Adrenal gland (tissue), 12 donors: ENCODE data around the gene GJC1. TPM values are rescaled to one million over a fixed set of nuclear protein-coding genes. Genes with fewer than 3 reads are reported as not detected.
A peak's percentile ranks its signal among the peaks of the same experiment; 100 is the strongest.

Source experiments
- DNase-seq, 7 donors: peaks; one replicate each; pipeline ENCODE4 v3.0.0-alpha.2; 2019 to 2020
- H3K27ac ChIP-seq, 5 donors: fragments of 200-600 bp; sonication (generic) in 4 of 5; 1 replicate in 3 of 5; 2 replicates in 2 of 5; pipeline versions ENCODE4 v1.5.1 to v1.8.0; 2016 to 2020; ENCODE audit warnings: mild to moderate bottlenecking in 1 of 5
- H3K27me3 ChIP-seq: fragments of 200-600 bp; 2 replicates; pipeline ENCODE4 v1.8.0; 2021
- H3K36me3 ChIP-seq, 2 donors: fragments of 200-600 bp; replicated peaks in 1 of 2; 1 replicate in 1 of 2; 2 replicates in 1 of 2; pipeline versions ENCODE4 v1.5.1 to v1.8.0; 2018 to 2022
- H3K4me1 ChIP-seq, 2 donors: fragments of 200-600 bp; replicated peaks in 1 of 2; 1 replicate in 1 of 2; 2 replicates in 1 of 2; pipeline versions ENCODE4 v1.5.1 to v1.8.0; 2018 to 2021
- H3K4me3 ChIP-seq, 4 donors: fragments of 200-600 bp; sonication (generic) in 3 of 4; one replicate each; pipeline ENCODE4 v1.5.1; 2016 to 2018
- H3K9me3 ChIP-seq, 3 donors: fragments of 200-600 bp; sonication (generic) in 1 of 3; replicated peaks in 1 of 3; 1 replicate in 2 of 3; 2 replicates in 1 of 3; pipeline versions ENCODE4 v1.5.1 to v1.8.0; 2016 to 2021
- CTCF ChIP-seq, 6 experiments: fragments of 450-650 bp in 4 of 6; fragments of 200-600 bp in 2 of 6; sonication (generic) in 1 of 6; IDR thresholded peaks; 1 replicate in 5 of 6; 2 replicates in 1 of 6; pipeline versions ENCODE4 v1.5.1 to v1.8.0; 2016 to 2021; ENCODE audit warnings: antibody characterized with exemption in 6 of 6, mild to moderate bottlenecking in 2 of 6, moderate library complexity in 1 of 6
- POLR2A ChIP-seq, 2 donors: fragments of 450-650 bp; IDR thresholded peaks; one replicate each; pipeline ENCODE4 v1.6.1; 2017; ENCODE audit warnings: antibody characterized with exemption in 2 of 2, mild to moderate bottlenecking in 2 of 2, moderate library complexity in 1 of 2
- WGBS, 4 donors: extraction: QIAGEN DNeasy Blood & Tissue Kit in 2 of 4; methylation state at CpG; one replicate each; pipeline versions ENCODE4 v1.1.5 to v1.1.7; 2013 to 2017; 5-methylcytosine and 5-hydroxymethylcytosine counted together
- intact Hi-C, 2 donors: fragments of 100-400 bp; cut with DNase I; formaldehyde crosslinking; loops; one replicate each; pipeline versions ENCODE4 v1.14.1 to v1.15.0; 2022 to 2023
- polyA plus RNA-seq, 3 donors: library from polyadenylated mRNA; stranded (reverse); fragments of 200-250 nt in 2 of 3; fragments of 350-450 nt in 1 of 3; fragmentation: Illumina TruSeq in 1 of 3; extraction: RNeasy Lipid Tissue Mini Kit (QIAGEN cat#74804) in 1 of 3; gene quantifications; one replicate each; pipeline ENCODE4 v1.2.3, GENCODE V29; 2013 to 2014
- total RNA-seq, 9 donors: library from RNA; depleted of rRNA in 4 of 9; stranded (reverse); fragments of >200 nt in 4 of 9; fragments of 120-200 nt in 1 of 9; fragmentation: NEBNext Ultra II Directional in 1 of 9; extraction: Animal tissue kit (Norgen Biotek cat#: 25700) in 1 of 9; gene quantifications; one replicate each; pipeline versions ENCODE4 v1.1.0 to v1.2.4, GENCODE V29; 2013 to 2023
- donor health status: healthy with polysubstance abuse.
- donor health status: Bipolar disorder and iron deficiency.
- donor health status: DM: yes; HTN: yes; CAD: no.
- donor health status: DM: no; HTN: no; CAD: no.
- donor health status: DM: no; HTN: no; CAD: no.
- donor health status: DM: yes; HTN: yes; CAD: no.

The GJC1 gene
- total and polyA plus RNA-seq, 12 donors: 0.69 to 12.3 (median 2.1) TPM

DNA sequence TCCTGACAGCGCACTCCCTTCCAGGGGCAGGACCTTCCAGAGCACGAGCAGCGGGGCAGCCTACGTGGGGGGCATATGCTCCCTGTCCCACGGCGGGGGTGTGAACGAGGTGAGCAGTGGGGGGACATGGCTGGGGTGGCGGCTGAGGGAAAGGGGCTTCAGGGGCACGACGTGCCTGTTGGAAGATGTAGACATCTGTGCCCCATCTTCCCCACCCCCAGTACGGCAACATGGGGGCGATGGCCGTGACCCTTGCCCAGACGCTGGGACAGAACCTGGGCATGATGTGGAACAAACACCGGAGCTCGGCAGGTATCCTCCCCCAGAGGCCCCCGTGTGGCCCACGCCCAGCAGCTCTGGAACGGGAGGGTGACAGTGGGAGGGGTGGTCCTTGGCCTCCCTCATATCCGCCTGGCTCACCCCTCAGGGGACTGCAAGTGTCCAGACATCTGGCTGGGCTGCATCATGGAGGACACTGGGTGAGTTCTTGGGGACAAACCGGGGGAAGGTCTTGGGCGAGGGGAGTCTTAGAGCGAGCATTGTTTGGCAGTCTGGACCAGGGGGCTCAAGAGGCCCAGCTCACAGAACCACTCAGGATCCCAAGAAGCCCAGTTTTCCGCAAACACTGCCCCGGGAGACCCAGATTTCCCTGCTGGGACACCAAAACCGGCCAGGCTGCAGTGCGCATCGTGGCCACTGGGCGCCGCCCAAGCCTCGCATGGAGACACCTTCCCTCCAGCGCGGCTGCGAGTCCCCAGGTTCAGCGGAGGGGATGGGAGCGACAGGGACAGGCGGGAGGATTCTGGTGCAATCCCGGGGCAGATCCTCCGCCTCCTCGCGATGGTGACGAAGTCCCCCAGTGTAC lies 55.6 kb downstream of the GJC1 start:
- no peak for TF ChIP-seq POLR2A (IDR thresholded peaks at IDR 0.05)
- peak; percentile 95 to 99 (median 99) for TF ChIP-seq CTCF (IDR thresholded peaks at IDR 0.05)
- 12 to 35% (median 20%) methylated on average over 7 to 42 of the region's 42 CpGs for WGBS, 4 donors
- peak; percentile 84 to 94 (median 91) for DNase-seq
- no peaks in the 10 kb centered on the region for H3K36me3 ChIP-seq
- H3K4me3 ChIP-seq: peak overlapping the region in 2 of 4 donors; percentile 20 to 53
- intact Hi-C loops: loop anchor here in 1 of 2 donors (2.0 to 10.0 kb wide), 3 partner anchors 90 to 360 kb away; partner anchors contain the start of genes ACBD4 and PLCD3
- peaks cover 10% of the 10 kb centered on the region for H3K27me3 ChIP-seq
- H3K4me1 ChIP-seq: peaks cover 11 to 14% of the 10 kb centered on the region in 2 donors
- peak overlapping the region in 2 of 5 donors; percentile 55 to 69 for H3K27ac ChIP-seq
- no peaks in the 10 kb centered on the region for H3K9me3 ChIP-seq

DNA sequence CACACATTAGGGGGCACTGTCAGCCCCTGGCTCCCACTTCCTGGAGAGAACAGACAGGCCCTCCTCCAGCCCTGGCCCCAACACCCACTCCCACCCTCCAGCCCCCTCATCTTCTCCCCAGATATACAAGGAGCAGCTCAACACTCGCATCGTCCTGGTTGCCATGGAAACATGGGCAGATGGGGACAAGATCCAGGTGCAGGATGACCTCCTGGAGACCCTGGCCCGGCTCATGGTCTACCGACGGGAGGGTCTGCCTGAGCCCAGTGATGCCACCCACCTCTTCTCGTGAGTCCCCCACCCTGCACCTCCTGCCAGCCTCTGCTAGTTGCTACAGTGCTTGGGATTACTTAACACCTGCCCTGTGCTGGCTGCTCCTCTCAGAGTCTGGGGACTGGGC lies 56.9 kb downstream of the GJC1 start:
- H3K36me3 ChIP-seq: no peaks in the 10 kb centered on the region
- H3K4me3 ChIP-seq: no peak overlapping the region
- H3K9me3 ChIP-seq: no peaks in the 10 kb centered on the region
- intact Hi-C loops: loop anchor here in 1 of 2 donors (10.0 kb wide), 2 partner anchors 242 to 362 kb away; partner anchors contain the start of genes ACBD4 and PLCD3
- H3K27ac ChIP-seq: no peak overlapping the region
- WGBS, 4 donors: 55 to 67% (median 58%) methylated on average over 6 of the region's 6 CpGs
- TF ChIP-seq POLR2A (IDR thresholded peaks at IDR 0.05) (no peak), CTCF (IDR thresholded peaks at IDR 0.05) (no peak)
- peaks cover 10 to 11% of the 10 kb centered on the region in 2 donors for H3K4me1 ChIP-seq
- H3K27me3 ChIP-seq: peaks cover 8% of the 10 kb centered on the region
- DNase-seq: no peak

- no peaks in the 10 kb centered on the region for H3K36me3 ChIP-seq
- H3K27ac ChIP-seq: no peak overlapping the region
- TF ChIP-seq CTCF (IDR thresholded peaks at IDR 0.05) (no peak), POLR2A (IDR thresholded peaks at IDR 0.05) (no peak)
- H3K4me1 ChIP-seq: peaks cover 10 to 11% of the 10 kb centered on the region in 2 donors
- no peak for DNase-seq
- intact Hi-C loops: loop anchor here in 1 of 2 donors (10.0 kb wide), 2 partner anchors 242 to 362 kb away; partner anchors contain the start of genes ACBD4 and PLCD3
- H3K27me3 ChIP-seq: peaks cover 8% of the 10 kb centered on the region
- no peaks in the 10 kb centered on the region for H3K9me3 ChIP-seq
- 49 to 64% (median 55%) methylated on average over 9 to 21 of the region's 21 CpGs for WGBS, 4 donors
- no peak overlapping the region for H3K4me3 ChIP-seq
Observed at GRCh38 chr17:44772308-44773045, 57.6 kb downstream of the GJC1 start.
